PC-3 (cell line): ENCODE measurements around the gene SETD1A. TPM values are rescaled to one million over a fixed set of nuclear protein-coding genes. Genes with fewer than 3 reads are reported as not detected.

Experiments
- ATAC-seq: fragments of 200-7000 bp; cut with Tn5 transposase; 2 replicates; pipeline ENCODE4 v1.9.1; 2020; ENCODE audit warnings: mild to moderate bottlenecking, moderate library complexity
- BruUV-seq: library from RNA; stranded (reverse); fragments of 400-500 nt; replicated peaks from 2 replicates; lab custom pipeline; 2021; lab: Mats Ljungman, UMichigan
- CTCF ChIA-PET: fragments of 300-600 bp; sonication (Branson Sonifier 250); formaldehyde crosslinking; loops from one replicate; lab custom pipeline; 2022; ENCODE audit warnings: antibody characterized with exemption; lab: Charles Lee
- POLR2A ChIA-PET: fragments of 300-600 bp; sonication (Branson Sonifier 250); formaldehyde crosslinking; loops from one replicate; lab custom pipeline; 2022; ENCODE audit warnings: antibody characterized with exemption; ENCODE audit not compliant: unreplicated experiment; lab: Charles Lee
- DNase-seq: peaks from one replicate; pipeline ENCODE4 v3.0.0-alpha.2; 2015
- H2AFZ ChIP-seq: fragments of 300-600 bp; sonication (generic); 2 replicates; pipeline ENCODE4 v1.6.0; 2016; ENCODE audit warnings: antibody characterized with exemption, low read length
- H3F3A ChIP-seq: fragments of 300-600 bp; sonication (generic); one replicate; pipeline ENCODE4 v1.6.0; 2017; ENCODE audit warnings: antibody characterized with exemption, low read length, control low read depth, mild to moderate bottlenecking; ENCODE audit not compliant: unreplicated experiment
- H3K27ac ChIP-seq: fragments of 300-600 bp; sonication (generic); 2 replicates; pipeline ENCODE4 v1.5.1; 2016; ENCODE audit warnings: mild to moderate bottlenecking, low read length
- H3K27me3 ChIP-seq: fragments of 300-600 bp; sonication (generic); 2 replicates; pipeline ENCODE4 v1.6.1; 2016; ENCODE audit warnings: low read length, mixed read lengths
- H3K36me3 ChIP-seq: fragments of 300-600 bp; sonication (generic); 2 replicates; pipeline ENCODE4 v1.6.1; 2016; ENCODE audit warnings: low read depth, mixed run types, low read length, mixed read lengths
- H3K4me1 ChIP-seq: fragments of 300-600 bp; sonication (generic); 2 replicates; pipeline ENCODE4 v1.5.1; 2016; ENCODE audit warnings: low read length; ENCODE audit not compliant: insufficient read depth
- H3K4me2 ChIP-seq: fragments of 300-600 bp; sonication (generic); 2 replicates; pipeline ENCODE4 v1.6.0; 2016; ENCODE audit warnings: low read length
- H3K4me3 ChIP-seq: fragments of 300-600 bp; sonication (generic); 2 replicates; pipeline ENCODE4 v1.5.1; 2016; ENCODE audit warnings: mild to moderate bottlenecking, low read length, mixed read lengths
- H3K79me2 ChIP-seq: fragments of 300-600 bp; sonication (generic); 2 replicates; pipeline ENCODE4 v1.6.1; 2017; ENCODE audit warnings: low read length, mixed read lengths
- H3K9ac ChIP-seq: fragments of 300-600 bp; sonication (generic); 2 replicates; pipeline ENCODE4 v1.6.0; 2016; ENCODE audit warnings: mild to moderate bottlenecking, low read length
- H3K9me2 ChIP-seq: fragments of 300-600 bp; sonication (generic); replicated peaks from 2 replicates; pipeline ENCODE4 v1.6.1; 2016; ENCODE audit warnings: mixed run types, low read length, mixed read lengths
- H3K9me3 ChIP-seq: fragments of 300-600 bp; sonication (generic); 2 replicates; pipeline ENCODE4 v1.6.1; 2016; ENCODE audit warnings: low read length, mixed read lengths
- H4K20me1 ChIP-seq: fragments of 300-600 bp; sonication (generic); 2 replicates; pipeline ENCODE4 v1.6.1; 2016; ENCODE audit warnings: low read length, mixed read lengths
- EZH2 ChIP-seq: fragments of 300-600 bp; sonication (generic); IDR thresholded peaks from one replicate; pipeline ENCODE4 v1.6.1; 2017; ENCODE audit warnings: antibody characterized with exemption, mild to moderate bottlenecking, low read length; ENCODE audit not compliant: unreplicated experiment
- EZH2phosphoT487 ChIP-seq: fragments of 300-600 bp; sonication (generic); IDR thresholded peaks from 2 replicates; pipeline ENCODE4 v1.6.1; 2018; ENCODE audit warnings: mild to moderate bottlenecking, antibody characterized with exemption, low read length, borderline replicate concordance
- intact Hi-C: fragments of 100-400 bp; cut with micrococcal nuclease; formaldehyde crosslinking; loops from 2 replicates; pipeline ENCODE4 v1.9.0; 2023
- total RNA-seq: library from RNA; depleted of rRNA; stranded (reverse); fragments of >200 nt; gene quantifications from 2 replicates; pipeline ENCODE4 v1.2.3, GENCODE V29; 2014
- TF ChIP-seq, protein P1 (sequence below): fragments of 300-600 bp; sonication (generic); conservative IDR thresholded peaks from 2 replicates; pipeline ENCODE4 v1.5.1; 2017; ENCODE audit warnings: antibody characterized with exemption, low read depth, mild to moderate bottlenecking, low read length

Gene SETD1A
- total RNA-seq, 1 experiment from 2014 or later: 7.9 TPM

GRCh38 chr16:30944352-30944751 is 13.2 kb upstream of the SETD1A start:
- H2AFZ ChIP-seq: no peak overlapping the region
- ATAC-seq (no peak), DNase-seq (no peak)
- no peaks in the 10 kb centered on the region for H3K79me2 ChIP-seq
- POLR2A ChIA-PET: no interaction called here
- CTCF ChIA-PET: no interaction called here
- no peaks in the 10 kb centered on the region for H3K27me3 ChIP-seq
- intact Hi-C loops: no loop called here
- no peak overlapping the region for H3K9ac ChIP-seq
- no peaks in the 10 kb centered on the region for H3K9me3 ChIP-seq
- no peaks in the 10 kb centered on the region for H4K20me1 ChIP-seq
- no peak overlapping the region for H3K4me2 ChIP-seq
- H3K4me3 ChIP-seq: no peak overlapping the region
- no peaks in the 10 kb centered on the region for H3K9me2 ChIP-seq
- peaks cover 8% of the 10 kb centered on the region; the same call in 1 of the 2 replicates for H3K4me1 ChIP-seq
- H3K27ac ChIP-seq: no peak overlapping the region
- H3K36me3 ChIP-seq: peaks cover 3% of the 10 kb centered on the region; the same call in 1 of the 2 replicates
- TF ChIP-seq EZH2: no peak
- no peak for TF ChIP-seq EZH2phosphoT487
- no TSS peak for BruUV-seq
- H3F3A ChIP-seq: no peaks in the 10 kb centered on the region

- POLR2A ChIA-PET: no interaction called here
- CTCF ChIA-PET: no interaction called here
Measured at GRCh38 chr16:30946671-30947540, 10.6 kb upstream of the SETD1A start.

DNA sequence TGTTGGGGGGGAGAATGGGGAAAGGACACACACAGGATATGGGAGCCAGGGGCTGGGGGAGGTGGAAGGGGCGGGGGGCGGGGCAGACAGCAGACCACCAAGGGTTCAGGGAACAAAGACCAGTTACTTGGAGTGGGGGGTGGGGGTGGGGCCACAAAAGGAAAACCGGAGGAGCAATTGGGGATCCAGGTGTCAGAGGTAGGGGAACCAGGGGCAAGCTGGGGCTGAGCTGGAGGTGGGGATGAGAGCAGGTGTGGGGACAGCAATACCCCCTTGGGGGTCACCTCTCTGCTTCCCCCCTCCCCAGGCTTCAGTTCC is 10.1 kb upstream of the SETD1A start:
- Histone ChIP-seq H3K4me2 (no peak overlapping the region), H3K9ac (no peak overlapping the region), H3K27me3 (no peaks in the 10 kb centered on the region), H3K4me1 (peaks cover 8% of the 10 kb centered on the region), H4K20me1 (no peaks in the 10 kb centered on the region), H2AFZ (no peak overlapping the region), H3K9me2 (no peaks in the 10 kb centered on the region), H3K36me3 (peaks cover 3% of the 10 kb centered on the region; the same call in 1 of the 2 replicates), H3K79me2 (no peaks in the 10 kb centered on the region), H3K27ac (no peak overlapping the region), H3K9me3 (no peaks in the 10 kb centered on the region), H3K4me3 (no peak overlapping the region), H3F3A (no peaks in the 10 kb centered on the region)
- ATAC-seq: no peak
- intact Hi-C loops: no loop called here
- no peak for DNase-seq
- CTCF ChIA-PET: no interaction called here
- no TSS peak for BruUV-seq
- POLR2A ChIA-PET: no interaction called here
- TF ChIP-seq, protein P1, sequence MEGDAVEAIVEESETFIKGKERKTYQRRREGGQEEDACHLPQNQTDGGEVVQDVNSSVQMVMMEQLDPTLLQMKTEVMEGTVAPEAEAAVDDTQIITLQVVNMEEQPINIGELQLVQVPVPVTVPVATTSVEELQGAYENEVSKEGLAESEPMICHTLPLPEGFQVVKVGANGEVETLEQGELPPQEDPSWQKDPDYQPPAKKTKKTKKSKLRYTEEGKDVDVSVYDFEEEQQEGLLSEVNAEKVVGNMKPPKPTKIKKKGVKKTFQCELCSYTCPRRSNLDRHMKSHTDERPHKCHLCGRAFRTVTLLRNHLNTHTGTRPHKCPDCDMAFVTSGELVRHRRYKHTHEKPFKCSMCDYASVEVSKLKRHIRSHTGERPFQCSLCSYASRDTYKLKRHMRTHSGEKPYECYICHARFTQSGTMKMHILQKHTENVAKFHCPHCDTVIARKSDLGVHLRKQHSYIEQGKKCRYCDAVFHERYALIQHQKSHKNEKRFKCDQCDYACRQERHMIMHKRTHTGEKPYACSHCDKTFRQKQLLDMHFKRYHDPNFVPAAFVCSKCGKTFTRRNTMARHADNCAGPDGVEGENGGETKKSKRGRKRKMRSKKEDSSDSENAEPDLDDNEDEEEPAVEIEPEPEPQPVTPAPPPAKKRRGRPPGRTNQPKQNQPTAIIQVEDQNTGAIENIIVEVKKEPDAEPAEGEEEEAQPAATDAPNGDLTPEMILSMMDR: no peak
- TF ChIP-seq EZH2 (no peak), EZH2phosphoT487 (no peak)

More at GRCh38 chr16:30946671-30947540, 10.6 kb upstream of the SETD1A start:
- Histone ChIP-seq H3K4me1 (peaks cover 13% of the 10 kb centered on the region), H4K20me1 (no peaks in the 10 kb centered on the region), H3F3A (no peaks in the 10 kb centered on the region), H3K9me3 (no peaks in the 10 kb centered on the region), H3K79me2 (no peaks in the 10 kb centered on the region), H2AFZ (no peak overlapping the region), H3K4me2 (no peak overlapping the region), H3K9me2 (no peaks in the 10 kb centered on the region), H3K36me3 (peaks cover 3% of the 10 kb centered on the region; the same call in 1 of the 2 replicates), H3K4me3 (no peak overlapping the region), H3K27me3 (no peaks in the 10 kb centered on the region), H3K9ac (no peak overlapping the region), H3K27ac (no peak overlapping the region)
- intact Hi-C loops: no loop called here
- no peak for DNase-seq
- no peak for ATAC-seq
- TF ChIP-seq, protein P1: no peak
- TF ChIP-seq EZH2phosphoT487 (no peak), EZH2 (no peak)
- no TSS peak for BruUV-seq
